GM11168 (cell line): ENCODE measurements around the gene RBFOX1.

Experiments used
- in situ Hi-C: fragments of 300-500 bp; cut with MboI; formaldehyde crosslinking; loops from one replicate; pipeline ENCODE4 v1.12.0; 2022; ENCODE audit warnings: low sequenced_read_pairs; ENCODE audit not compliant: unreplicated experiment

Gene RBFOX1

GRCh38 chr16:7736138-7736665, 403.6 kb downstream of the RBFOX1 start:
- in situ Hi-C loops = no loop called here

- in situ Hi-C loops = loop anchor here (10.0 kb wide), 1 partner anchor 928 kb away; no protein-coding TSS in a partner anchor
Observed at GRCh38 chr16:7742626-7743025, 410.0 kb downstream of the RBFOX1 start.

DNA sequence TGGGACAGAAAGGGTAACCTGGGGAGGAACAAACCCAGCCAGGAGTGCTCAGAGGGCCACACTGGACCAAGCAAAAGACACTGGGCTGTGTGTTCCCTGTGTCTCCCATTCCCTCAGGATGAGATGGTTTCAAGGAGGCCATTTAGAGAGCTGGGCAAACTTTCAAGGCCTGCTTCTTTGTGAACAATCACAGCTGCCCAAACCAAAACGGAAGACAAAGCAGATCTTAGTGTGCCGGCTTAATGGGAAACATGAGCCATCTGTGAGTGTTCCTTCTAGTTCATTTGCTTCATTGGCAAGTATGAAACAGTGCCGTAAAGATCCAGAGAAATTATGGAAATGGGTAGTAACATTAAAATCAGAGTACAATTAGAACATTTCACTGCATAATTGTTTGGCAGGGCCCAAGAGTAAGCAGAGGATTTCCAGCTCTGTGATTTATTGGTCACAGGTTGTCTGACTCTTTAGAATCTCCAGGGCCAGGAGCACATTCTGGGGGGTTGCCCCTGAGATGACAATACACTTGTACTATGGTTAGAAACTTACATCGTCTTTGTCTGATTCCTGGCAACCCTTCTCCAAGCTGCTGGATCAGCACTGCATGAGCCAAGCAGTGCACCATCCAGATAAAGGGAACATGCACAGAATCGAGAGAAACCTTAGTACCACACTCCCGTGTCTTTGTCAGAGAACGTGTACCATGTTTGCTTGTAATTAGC, 412.1 kb downstream of the RBFOX1 start:
- in situ Hi-C loops = loop anchor here (10.0 kb wide), 1 partner anchor 930 kb away; no protein-coding TSS in a partner anchor

DNA sequence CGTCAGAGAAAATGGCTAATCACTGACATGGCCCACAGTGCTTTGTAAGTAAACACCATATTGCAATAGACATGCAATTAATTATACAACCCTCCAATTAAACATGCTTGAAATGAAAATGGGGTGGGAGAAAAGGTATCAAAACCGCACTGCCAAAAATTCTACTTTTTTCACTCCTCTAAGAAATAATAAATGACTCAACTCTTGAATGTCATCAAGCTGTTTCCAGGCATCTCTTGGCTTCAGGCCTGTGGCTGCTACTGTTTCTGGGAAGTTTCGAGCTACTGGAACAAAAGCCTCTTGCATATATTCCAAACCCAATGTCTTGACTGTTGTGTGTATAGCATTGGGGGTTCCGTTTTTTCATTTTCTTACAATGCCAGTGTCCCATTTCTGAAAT, 412.6 kb downstream of the RBFOX1 start:
- in situ Hi-C loops = loop anchor here (10.0 kb wide), 1 partner anchor 930 kb away; no protein-coding TSS in a partner anchor

DNA sequence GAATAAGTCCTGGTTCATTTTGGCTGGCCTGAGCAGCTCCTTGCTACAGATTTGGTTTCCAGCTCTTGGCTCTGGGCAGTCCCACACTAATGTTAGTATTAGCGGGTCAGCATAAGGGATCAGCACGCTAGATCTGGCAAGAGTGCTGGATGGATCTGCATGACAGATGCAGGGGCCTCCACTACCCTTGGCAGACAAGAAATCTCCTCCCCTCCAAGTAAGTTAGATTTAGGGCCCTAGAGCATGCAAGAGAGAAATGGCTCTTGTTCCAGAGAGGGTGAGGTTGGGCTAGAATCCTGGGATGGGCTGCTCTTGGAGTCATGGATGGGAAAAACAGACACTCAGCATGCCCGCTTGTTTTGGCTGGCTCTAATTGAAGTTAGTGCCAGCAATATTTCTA, 414.3 kb downstream of the RBFOX1 start:
- in situ Hi-C loops = loop anchor here (10.0 kb wide), 1 partner anchor 932 kb away; no protein-coding TSS in a partner anchor

- in situ Hi-C loops = loop anchor here (10.0 kb wide), 1 partner anchor 934 kb away; no protein-coding TSS in a partner anchor
Observed at GRCh38 chr16:7748522-7748921, 415.9 kb downstream of the RBFOX1 start.

DNA sequence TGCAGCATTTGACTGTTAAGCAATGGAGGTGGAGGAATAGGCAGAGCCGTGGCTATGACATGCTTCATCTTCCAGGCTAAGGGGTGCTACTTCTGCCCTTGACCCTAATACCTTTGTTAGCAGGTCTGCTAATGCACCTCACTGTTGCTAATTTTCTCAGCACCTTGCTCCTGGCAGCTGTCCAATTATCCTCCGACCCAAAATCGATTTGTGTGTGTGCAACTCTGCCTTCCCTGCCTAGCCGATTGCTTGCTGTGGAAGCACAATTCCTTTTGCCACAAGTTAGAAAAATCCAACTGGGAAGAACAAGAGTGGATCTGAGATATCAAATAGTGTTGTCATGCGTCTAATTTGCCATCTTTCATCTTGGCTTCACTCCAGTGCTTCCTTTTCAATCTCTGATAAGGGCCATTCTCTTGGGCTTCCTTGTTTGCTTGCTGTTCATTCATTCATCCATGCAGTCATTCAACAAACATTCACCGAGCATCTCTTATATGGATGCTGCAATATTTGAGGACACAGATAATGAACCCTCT, 422.8 kb downstream of the RBFOX1 start:
- in situ Hi-C loops = no loop called here
